ENCODE data around the gene PDZRN4. TPM values are rescaled to one million over a fixed set of nuclear protein-coding genes. Genes with fewer than 3 reads are reported as not detected.

The PDZRN4 gene
- total and polyA plus RNA-seq, 2 experiments from 2014 or later = 0.90 TPM; not detected in 1

DNA sequence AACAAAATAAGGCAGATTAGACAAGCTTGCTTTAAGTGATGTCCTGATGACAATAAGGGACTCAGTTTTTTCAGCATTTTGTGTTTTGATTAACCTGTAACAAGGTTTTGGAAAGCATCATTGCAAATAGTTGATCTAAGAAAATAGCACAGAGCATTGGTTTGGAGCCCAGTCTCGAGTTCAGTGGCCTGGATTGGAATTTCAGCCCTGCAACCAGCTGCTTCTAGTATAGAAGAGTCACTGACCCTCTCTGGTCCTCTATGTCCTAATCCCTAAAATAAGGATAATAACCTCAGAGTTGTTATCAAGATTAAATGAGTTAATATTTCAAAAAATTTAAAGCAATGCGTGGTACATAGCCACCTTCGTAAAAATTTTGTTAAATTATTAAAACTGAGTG lies 25.5 kb downstream of the PDZRN4 start:
- H3F3A ChIP-seq (replicated peaks; ENCODE audit: low read depth) = no peaks in the 10 kb centered on the region
- H3K27me3 ChIP-seq (ENCODE audit: insufficient read depth) = no peaks in the 10 kb centered on the region
- no peak overlapping the region for H3K27ac ChIP-seq (ENCODE audit: low read depth)
- no peaks in the 10 kb centered on the region for H3K79me2 ChIP-seq (replicated peaks; ENCODE audit: insufficient read depth)
- no peak overlapping the region for H3K27ac Mint-ChIP-seq
- no peaks in the 10 kb centered on the region for H3K4me1 Mint-ChIP-seq
- H3K36me3 ChIP-seq (ENCODE audit: insufficient read depth) = no peaks in the 10 kb centered on the region
- DNase-seq (ENCODE audit: low spot score) (no peak), ATAC-seq (no peak)
- H3K36me3 Mint-ChIP-seq (ENCODE audit: low read depth) = no peaks in the 10 kb centered on the region
- H3K4me1 ChIP-seq (ENCODE audit: insufficient read depth) = no peaks in the 10 kb centered on the region
- no peaks in the 10 kb centered on the region for H3K9me3 Mint-ChIP-seq
- no peak overlapping the region; the same call in 1 of the 2 replicates for H2AFZ ChIP-seq
- H4K20me1 ChIP-seq (replicated peaks; ENCODE audit: insufficient read depth) = no peaks in the 10 kb centered on the region
- H3K9me2 ChIP-seq (ENCODE audit: insufficient read depth) = no peaks in the 10 kb centered on the region
- no peak overlapping the region for H3K4me2 ChIP-seq
- H3K4me3 ChIP-seq = no peak overlapping the region
- H3K4me3 Mint-ChIP-seq = no peak overlapping the region
- TF ChIP-seq STAT1 (IDR thresholded peaks at IDR 0.05; ENCODE audit: unreplicated experiment) (no peak), EZH2 (IDR thresholded peaks at IDR 0.05; ENCODE audit: low read depth, unreplicated experiment) (no peak), NANOG (IDR thresholded peaks at IDR 0.05; ENCODE audit: borderline replicate concordance) (no peak), ZNF114 (CRISPR knock-in tag; IDR thresholded peaks at IDR 0.05) (no peak), EZH2phosphoT487 (IDR thresholded peaks at IDR 0.05; ENCODE audit: unreplicated experiment) (no peak), ZNF331 (CRISPR knock-in tag; IDR thresholded peaks at IDR 0.05; ENCODE audit: low read depth) (no peak), JUNB (IDR thresholded peaks at IDR 0.05; ENCODE audit: unreplicated experiment) (no peak), CREB1 (CRISPR knock-in tag; IDR thresholded peaks at IDR 0.05; ENCODE audit: low read depth) (no peak), POLR2AphosphoS5 (IDR thresholded peaks at IDR 0.05; ENCODE audit: low read depth) (no peak)
- TF ChIP-seq, protein P1, sequence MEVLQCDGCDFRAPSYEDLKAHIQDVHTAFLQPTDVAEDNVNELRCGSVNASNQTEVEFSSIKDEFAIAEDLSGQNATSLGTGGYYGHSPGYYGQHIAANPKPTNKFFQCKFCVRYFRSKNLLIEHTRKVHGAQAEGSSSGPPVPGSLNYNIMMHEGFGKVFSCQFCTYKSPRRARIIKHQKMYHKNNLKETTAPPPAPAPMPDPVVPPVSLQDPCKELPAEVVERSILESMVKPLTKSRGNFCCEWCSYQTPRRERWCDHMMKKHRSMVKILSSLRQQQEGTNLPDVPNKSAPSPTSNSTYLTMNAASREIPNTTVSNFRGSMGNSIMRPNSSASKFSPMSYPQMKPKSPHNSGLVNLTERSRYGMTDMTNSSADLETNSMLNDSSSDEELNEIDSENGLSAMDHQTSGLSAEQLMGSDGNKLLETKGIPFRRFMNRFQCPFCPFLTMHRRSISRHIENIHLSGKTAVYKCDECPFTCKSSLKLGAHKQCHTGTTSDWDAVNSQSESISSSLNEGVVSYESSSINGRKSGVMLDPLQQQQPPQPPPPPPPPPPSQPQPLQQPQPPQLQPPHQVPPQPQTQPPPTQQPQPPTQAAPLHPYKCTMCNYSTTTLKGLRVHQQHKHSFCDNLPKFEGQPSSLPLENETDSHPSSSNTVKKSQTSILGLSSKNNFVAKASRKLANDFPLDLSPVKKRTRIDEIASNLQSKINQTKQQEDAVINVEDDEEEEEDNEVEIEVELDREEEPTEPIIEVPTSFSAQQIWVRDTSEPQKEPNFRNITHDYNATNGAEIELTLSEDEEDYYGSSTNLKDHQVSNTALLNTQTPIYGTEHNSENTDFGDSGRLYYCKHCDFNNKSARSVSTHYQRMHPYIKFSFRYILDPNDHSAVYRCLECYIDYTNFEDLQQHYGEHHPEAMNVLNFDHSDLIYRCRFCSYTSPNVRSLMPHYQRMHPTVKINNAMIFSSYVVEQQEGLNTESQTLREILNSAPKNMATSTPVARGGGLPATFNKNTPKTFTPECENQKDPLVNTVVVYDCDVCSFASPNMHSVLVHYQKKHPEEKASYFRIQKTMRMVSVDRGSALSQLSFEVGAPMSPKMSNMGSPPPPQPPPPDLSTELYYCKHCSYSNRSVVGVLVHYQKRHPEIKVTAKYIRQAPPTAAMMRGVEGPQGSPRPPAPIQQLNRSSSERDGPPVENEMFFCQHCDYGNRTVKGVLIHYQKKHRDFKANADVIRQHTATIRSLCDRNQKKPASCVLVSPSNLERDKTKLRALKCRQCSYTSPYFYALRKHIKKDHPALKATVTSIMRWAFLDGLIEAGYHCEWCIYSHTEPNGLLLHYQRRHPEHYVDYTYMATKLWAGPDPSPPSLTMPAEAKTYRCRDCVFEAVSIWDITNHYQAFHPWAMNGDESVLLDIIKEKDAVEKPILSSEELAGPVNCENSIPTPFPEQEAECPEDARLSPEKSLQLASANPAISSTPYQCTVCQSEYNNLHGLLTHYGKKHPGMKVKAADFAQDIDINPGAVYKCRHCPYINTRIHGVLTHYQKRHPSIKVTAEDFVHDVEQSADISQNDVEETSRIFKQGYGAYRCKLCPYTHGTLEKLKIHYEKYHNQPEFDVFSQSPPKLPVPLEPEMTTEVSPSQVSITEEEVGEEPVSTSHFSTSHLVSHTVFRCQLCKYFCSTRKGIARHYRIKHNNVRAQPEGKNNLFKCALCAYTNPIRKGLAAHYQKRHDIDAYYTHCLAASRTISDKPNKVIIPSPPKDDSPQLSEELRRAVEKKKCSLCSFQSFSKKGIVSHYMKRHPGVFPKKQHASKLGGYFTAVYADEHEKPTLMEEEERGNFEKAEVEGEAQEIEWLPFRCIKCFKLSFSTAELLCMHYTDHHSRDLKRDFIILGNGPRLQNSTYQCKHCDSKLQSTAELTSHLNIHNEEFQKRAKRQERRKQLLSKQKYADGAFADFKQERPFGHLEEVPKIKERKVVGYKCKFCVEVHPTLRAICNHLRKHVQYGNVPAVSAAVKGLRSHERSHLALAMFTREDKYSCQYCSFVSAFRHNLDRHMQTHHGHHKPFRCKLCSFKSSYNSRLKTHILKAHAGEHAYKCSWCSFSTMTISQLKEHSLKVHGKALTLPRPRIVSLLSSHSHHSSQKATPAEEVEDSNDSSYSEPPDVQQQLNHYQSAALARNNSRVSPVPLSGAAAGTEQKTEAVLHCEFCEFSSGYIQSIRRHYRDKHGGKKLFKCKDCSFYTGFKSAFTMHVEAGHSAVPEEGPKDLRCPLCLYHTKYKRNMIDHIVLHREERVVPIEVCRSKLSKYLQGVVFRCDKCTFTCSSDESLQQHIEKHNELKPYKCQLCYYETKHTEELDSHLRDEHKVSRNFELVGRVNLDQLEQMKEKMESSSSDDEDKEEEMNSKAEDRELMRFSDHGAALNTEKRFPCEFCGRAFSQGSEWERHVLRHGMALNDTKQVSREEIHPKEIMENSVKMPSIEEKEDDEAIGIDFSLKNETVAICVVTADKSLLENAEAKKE (CRISPR knock-in tag; IDR thresholded peaks at IDR 0.05) = no peak
- TF ChIP-seq, protein P2, sequence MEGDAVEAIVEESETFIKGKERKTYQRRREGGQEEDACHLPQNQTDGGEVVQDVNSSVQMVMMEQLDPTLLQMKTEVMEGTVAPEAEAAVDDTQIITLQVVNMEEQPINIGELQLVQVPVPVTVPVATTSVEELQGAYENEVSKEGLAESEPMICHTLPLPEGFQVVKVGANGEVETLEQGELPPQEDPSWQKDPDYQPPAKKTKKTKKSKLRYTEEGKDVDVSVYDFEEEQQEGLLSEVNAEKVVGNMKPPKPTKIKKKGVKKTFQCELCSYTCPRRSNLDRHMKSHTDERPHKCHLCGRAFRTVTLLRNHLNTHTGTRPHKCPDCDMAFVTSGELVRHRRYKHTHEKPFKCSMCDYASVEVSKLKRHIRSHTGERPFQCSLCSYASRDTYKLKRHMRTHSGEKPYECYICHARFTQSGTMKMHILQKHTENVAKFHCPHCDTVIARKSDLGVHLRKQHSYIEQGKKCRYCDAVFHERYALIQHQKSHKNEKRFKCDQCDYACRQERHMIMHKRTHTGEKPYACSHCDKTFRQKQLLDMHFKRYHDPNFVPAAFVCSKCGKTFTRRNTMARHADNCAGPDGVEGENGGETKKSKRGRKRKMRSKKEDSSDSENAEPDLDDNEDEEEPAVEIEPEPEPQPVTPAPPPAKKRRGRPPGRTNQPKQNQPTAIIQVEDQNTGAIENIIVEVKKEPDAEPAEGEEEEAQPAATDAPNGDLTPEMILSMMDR (conservative IDR thresholded peaks at IDR 0.05; ENCODE audit: low read depth in 2 of 2) = no peak
- TF ChIP-seq, protein P3, sequence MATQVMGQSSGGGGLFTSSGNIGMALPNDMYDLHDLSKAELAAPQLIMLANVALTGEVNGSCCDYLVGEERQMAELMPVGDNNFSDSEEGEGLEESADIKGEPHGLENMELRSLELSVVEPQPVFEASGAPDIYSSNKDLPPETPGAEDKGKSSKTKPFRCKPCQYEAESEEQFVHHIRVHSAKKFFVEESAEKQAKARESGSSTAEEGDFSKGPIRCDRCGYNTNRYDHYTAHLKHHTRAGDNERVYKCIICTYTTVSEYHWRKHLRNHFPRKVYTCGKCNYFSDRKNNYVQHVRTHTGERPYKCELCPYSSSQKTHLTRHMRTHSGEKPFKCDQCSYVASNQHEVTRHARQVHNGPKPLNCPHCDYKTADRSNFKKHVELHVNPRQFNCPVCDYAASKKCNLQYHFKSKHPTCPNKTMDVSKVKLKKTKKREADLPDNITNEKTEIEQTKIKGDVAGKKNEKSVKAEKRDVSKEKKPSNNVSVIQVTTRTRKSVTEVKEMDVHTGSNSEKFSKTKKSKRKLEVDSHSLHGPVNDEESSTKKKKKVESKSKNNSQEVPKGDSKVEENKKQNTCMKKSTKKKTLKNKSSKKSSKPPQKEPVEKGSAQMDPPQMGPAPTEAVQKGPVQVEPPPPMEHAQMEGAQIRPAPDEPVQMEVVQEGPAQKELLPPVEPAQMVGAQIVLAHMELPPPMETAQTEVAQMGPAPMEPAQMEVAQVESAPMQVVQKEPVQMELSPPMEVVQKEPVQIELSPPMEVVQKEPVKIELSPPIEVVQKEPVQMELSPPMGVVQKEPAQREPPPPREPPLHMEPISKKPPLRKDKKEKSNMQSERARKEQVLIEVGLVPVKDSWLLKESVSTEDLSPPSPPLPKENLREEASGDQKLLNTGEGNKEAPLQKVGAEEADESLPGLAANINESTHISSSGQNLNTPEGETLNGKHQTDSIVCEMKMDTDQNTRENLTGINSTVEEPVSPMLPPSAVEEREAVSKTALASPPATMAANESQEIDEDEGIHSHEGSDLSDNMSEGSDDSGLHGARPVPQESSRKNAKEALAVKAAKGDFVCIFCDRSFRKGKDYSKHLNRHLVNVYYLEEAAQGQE (IDR thresholded peaks at IDR 0.05; ENCODE audit: unreplicated experiment) = no peak
- TF ChIP-seq, protein P4, sequence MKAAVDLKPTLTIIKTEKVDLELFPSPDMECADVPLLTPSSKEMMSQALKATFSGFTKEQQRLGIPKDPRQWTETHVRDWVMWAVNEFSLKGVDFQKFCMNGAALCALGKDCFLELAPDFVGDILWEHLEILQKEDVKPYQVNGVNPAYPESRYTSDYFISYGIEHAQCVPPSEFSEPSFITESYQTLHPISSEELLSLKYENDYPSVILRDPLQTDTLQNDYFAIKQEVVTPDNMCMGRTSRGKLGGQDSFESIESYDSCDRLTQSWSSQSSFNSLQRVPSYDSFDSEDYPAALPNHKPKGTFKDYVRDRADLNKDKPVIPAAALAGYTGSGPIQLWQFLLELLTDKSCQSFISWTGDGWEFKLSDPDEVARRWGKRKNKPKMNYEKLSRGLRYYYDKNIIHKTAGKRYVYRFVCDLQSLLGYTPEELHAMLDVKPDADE (IDR thresholded peaks at IDR 0.05) = no peak
- no peaks in the 10 kb centered on the region for H3K27me3 Mint-ChIP-seq (ENCODE audit: insufficient read depth, low read depth, poor library complexity)
